ENCODE measurements around the gene UPK3A.

DNA sequence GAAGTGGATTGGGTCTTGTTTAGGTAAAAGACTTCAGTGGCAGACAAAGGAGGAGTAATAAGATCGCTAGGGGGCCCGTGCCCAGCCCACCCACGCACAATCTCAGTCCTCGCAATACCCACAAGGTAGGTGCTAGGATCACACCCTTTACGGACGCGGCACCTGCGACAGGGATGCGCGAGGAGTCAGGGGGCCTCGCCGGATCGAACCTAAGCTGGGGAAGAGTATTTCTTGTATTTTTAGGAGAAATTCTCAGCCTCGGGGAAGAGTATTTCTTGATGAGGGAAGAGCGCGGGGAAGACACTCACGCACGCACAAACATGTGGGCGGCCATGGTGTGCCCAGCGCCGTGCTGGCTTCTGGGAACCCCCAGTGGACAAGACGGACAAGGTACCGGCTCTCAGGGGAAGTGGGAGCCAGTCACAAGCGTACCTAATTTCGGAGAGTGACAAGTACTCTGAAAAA, 24.2 kb downstream of the UPK3A start:
- TF ChIP-seq RXRA (CRISPR knock-in tag; IDR thresholded peaks at IDR 0.05) (no peak), RAD21 (CRISPR knock-in tag; IDR thresholded peaks at IDR 0.05) (no peak), IKZF1 (IDR thresholded peaks at IDR 0.05) (no peak), ELF4 (CRISPR knock-in tag; IDR thresholded peaks at IDR 0.05; ENCODE audit: borderline replicate concordance) (no peak), ZNF615 (CRISPR knock-in tag; IDR thresholded peaks at IDR 0.05; ENCODE audit: borderline replicate concordance) (no peak), TBP (CRISPR knock-in tag; IDR thresholded peaks at IDR 0.05) (no peak), NFE2 (CRISPR knock-in tag; IDR thresholded peaks at IDR 0.05) (no peak), SRF (IDR thresholded peaks at IDR 0.05; ENCODE audit: low read depth, low read length) (no peak), GABPA (IDR thresholded peaks at IDR 0.05; ENCODE audit: low read depth, low read length) (no peak), GABPA (CRISPR knock-in tag; IDR thresholded peaks at IDR 0.05; ENCODE audit: low read depth) (no peak), KAT2B (IDR thresholded peaks at IDR 0.05; ENCODE audit: borderline replicate concordance, low read depth, low read length) (no peak), EZH2 (conservative IDR thresholded peaks at IDR 0.05; ENCODE audit: low read depth, low read length) (no peak)
- TF ChIP-seq, protein P1, sequence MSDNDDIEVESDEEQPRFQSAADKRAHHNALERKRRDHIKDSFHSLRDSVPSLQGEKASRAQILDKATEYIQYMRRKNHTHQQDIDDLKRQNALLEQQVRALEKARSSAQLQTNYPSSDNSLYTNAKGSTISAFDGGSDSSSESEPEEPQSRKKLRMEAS (IDR thresholded peaks at IDR 0.05), result 0 out of 2 replicates have a peak, but pooled peaks have one; percentile 6
- TF ChIP-seq, protein P2, sequence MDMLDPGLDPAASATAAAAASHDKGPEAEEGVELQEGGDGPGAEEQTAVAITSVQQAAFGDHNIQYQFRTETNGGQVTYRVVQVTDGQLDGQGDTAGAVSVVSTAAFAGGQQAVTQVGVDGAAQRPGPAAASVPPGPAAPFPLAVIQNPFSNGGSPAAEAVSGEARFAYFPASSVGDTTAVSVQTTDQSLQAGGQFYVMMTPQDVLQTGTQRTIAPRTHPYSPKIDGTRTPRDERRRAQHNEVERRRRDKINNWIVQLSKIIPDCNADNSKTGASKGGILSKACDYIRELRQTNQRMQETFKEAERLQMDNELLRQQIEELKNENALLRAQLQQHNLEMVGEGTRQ (IDR thresholded peaks at IDR 0.05; ENCODE audit: low read depth, low read length), result no peak
- TF ChIP-seq, protein P2 (CRISPR knock-in tag; IDR thresholded peaks at IDR 0.05; ENCODE audit: borderline replicate concordance), result no peak
- TF ChIP-seq, protein P3, sequence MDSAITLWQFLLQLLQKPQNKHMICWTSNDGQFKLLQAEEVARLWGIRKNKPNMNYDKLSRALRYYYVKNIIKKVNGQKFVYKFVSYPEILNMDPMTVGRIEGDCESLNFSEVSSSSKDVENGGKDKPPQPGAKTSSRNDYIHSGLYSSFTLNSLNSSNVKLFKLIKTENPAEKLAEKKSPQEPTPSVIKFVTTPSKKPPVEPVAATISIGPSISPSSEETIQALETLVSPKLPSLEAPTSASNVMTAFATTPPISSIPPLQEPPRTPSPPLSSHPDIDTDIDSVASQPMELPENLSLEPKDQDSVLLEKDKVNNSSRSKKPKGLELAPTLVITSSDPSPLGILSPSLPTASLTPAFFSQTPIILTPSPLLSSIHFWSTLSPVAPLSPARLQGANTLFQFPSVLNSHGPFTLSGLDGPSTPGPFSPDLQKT (CRISPR knock-in tag; IDR thresholded peaks at IDR 0.05; ENCODE audit: borderline replicate concordance), result no peak
